A549 (cell line): ENCODE results near the gene SLC5A3.

Experiments
- BCL3 ChIP-seq: fragments of >200 bp; sonication (Bioruptor Twin); formaldehyde crosslinking; IDR thresholded peaks from 3 replicates; pipeline ENCODE4 v1.6.1; 2016
- BHLHE40 ChIP-seq: IDR thresholded peaks from 2 replicates; pipeline ENCODE4 v1.6.1; 2012; ENCODE audit warnings: low read depth, low read length, inconsistent platforms
- CEBPB ChIP-seq, 2 experiments: fragments of >200 bp in 1 of 2; sonication (Bioruptor Twin) in 1 of 2; formaldehyde crosslinking in 1 of 2; IDR thresholded peaks; 2 replicates each; pipeline ENCODE4 v1.6.1; 2012 to 2016
- CTCF ChIP-seq: fragments of >200 bp; sonication (Bioruptor Twin); formaldehyde crosslinking; IDR thresholded peaks from 3 replicates; pipeline ENCODE4 v1.5.1; 2016
- E2F6 ChIP-seq: IDR thresholded peaks from 2 replicates; pipeline ENCODE4 v1.6.1; 2012; ENCODE audit warnings: low read depth, borderline replicate concordance
- EP300 ChIP-seq, 2 experiments: fragments of >200 bp; sonication (Bioruptor Twin); formaldehyde crosslinking; IDR thresholded peaks; 2 replicates in 1 of 2; 3 replicates in 1 of 2; pipeline ENCODE4 v1.6.1; 2016 to 2017
- NR3C1 ChIP-seq: fragments of >200 bp; sonication (Bioruptor Twin); formaldehyde crosslinking; IDR thresholded peaks from 3 replicates; pipeline ENCODE4 v1.6.1; 2017
- POLR2A ChIP-seq: IDR thresholded peaks from 2 replicates; pipeline ENCODE4 v1.6.1; 2012; ENCODE audit warnings: mild to moderate bottlenecking, low read length
- POLR2AphosphoS2 ChIP-seq: conservative IDR thresholded peaks from 2 replicates; pipeline ENCODE4 v1.6.1; 2012; ENCODE audit warnings: low read length, improper control_type of control experiment, inconsistent platforms
- REST ChIP-seq: fragments of 200-600 bp; sonication (generic); IDR thresholded peaks from 2 replicates; pipeline ENCODE4 v1.6.1; 2016; ENCODE audit warnings: antibody characterized with exemption, mild to moderate bottlenecking, moderate library complexity
- RFX5 ChIP-seq: fragments of 450-650 bp; IDR thresholded peaks from 2 replicates; pipeline ENCODE4 v1.7.1; 2014; ENCODE audit warnings: antibody characterized with exemption, mild to moderate bottlenecking, moderate library complexity
- USF2 ChIP-seq: fragments of 450-650 bp; IDR thresholded peaks from 2 replicates; pipeline ENCODE4 v1.6.1; 2014; ENCODE audit warnings: antibody characterized with exemption
- ZC3H11A ChIP-seq: fragments of 450-650 bp; IDR thresholded peaks from 2 replicates; pipeline ENCODE4 v1.6.1; 2014; ENCODE audit warnings: antibody characterized with exemption, mild to moderate bottlenecking

GRCh38 chr21:34027721-34028461 is 45.5 kb upstream of the SLC5A3 start:
- TF ChIP-seq CTCF: no peak
- TF ChIP-seq NR3C1: no peak
- TF ChIP-seq BHLHE40: no peak
- TF ChIP-seq CEBPB (IDR thresholded peaks at IDR 0.05): no peak
- TF ChIP-seq POLR2AphosphoS2: no peak
- no peak for TF ChIP-seq POLR2A
- no peak for TF ChIP-seq E2F6
- TF ChIP-seq USF2: no peak
- TF ChIP-seq REST: no peak
- TF ChIP-seq BCL3: no peak
- no peak for TF ChIP-seq RFX5
- TF ChIP-seq ZC3H11A: no peak
- TF ChIP-seq EP300 (IDR thresholded peaks at IDR 0.05): no peak
